Skeletal muscle tissue (tissue), 4 donors: ENCODE results near the gene AGPAT4. TPM values are rescaled to one million over a fixed set of nuclear protein-coding genes. Genes with fewer than 3 reads are reported as not detected.

Source experiments
- H3K27ac ChIP-seq: one replicate; pipeline ENCODE4 v1.7.0; 2013; ENCODE audit warnings: mild to moderate bottlenecking, low read depth, low read length, inconsistent platforms
- H3K27me3 ChIP-seq, 3 donors: one replicate each; pipeline ENCODE4 v1.7.0; 2013; ENCODE audit warnings: low read length in 3 of 3; ENCODE audit not compliant: control insufficient read depth in 3 of 3, insufficient read depth in 3 of 3
- H3K36me3 ChIP-seq, 3 donors: one replicate each; pipeline ENCODE4 v1.7.0; 2013; ENCODE audit warnings: low read length in 3 of 3; ENCODE audit not compliant: control insufficient read depth in 3 of 3, insufficient read depth in 3 of 3
- H3K4me1 ChIP-seq, 3 donors: one replicate each; pipeline ENCODE4 v1.7.0; 2013; ENCODE audit warnings: low read length in 3 of 3, mild to moderate bottlenecking in 3 of 3; ENCODE audit not compliant: control insufficient read depth in 3 of 3, insufficient read depth in 3 of 3
- H3K4me3 ChIP-seq, 3 donors: one replicate each; pipeline ENCODE4 v1.7.0; 2013; ENCODE audit warnings: low read length in 3 of 3
- H3K9ac ChIP-seq, 3 donors: one replicate each; pipeline ENCODE4 v1.7.0; 2013; ENCODE audit warnings: low read length in 3 of 3, mild to moderate bottlenecking in 3 of 3, moderate library complexity in 2 of 3, low read depth in 1 of 3
- H3K9me3 ChIP-seq, 3 donors: one replicate each; pipeline ENCODE4 v1.7.0; 2013; ENCODE audit warnings: low read length in 3 of 3; ENCODE audit not compliant: control insufficient read depth in 3 of 3
- total RNA-seq: library from RNA; depleted of rRNA; stranded (reverse); fragments of >200 nt; gene quantifications from one replicate; pipeline ENCODE4 v1.2.3, GENCODE V29; 2014
- donor health status: Osteomylitis.

The AGPAT4 gene
- total RNA-seq, 1 donor from 2014 or later = 18.3 TPM

DNA sequence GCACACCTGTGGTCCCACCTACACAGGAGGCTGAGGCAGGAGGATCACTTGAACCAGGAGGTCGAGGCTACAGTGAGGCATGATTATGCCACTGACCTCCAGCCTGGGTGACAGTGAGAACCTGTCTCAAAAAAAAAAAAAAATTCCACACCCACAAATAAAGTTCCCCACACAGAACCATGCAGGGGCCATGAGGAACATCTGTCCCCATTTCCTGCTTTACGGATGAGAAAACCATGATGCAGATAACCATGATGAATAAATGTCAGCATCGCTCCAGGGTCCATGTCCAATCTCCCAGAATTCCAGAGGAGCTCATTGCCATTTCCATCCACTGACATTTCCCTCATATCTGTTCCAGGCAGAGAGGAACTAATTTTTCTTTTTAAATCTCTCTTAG is 16.9 kb upstream of the AGPAT4 start:
- Histone ChIP-seq H3K4me1 (no peaks in the 10 kb centered on the region), H3K27ac (no peak overlapping the region), H3K27me3 (no peaks in the 10 kb centered on the region)

DNA sequence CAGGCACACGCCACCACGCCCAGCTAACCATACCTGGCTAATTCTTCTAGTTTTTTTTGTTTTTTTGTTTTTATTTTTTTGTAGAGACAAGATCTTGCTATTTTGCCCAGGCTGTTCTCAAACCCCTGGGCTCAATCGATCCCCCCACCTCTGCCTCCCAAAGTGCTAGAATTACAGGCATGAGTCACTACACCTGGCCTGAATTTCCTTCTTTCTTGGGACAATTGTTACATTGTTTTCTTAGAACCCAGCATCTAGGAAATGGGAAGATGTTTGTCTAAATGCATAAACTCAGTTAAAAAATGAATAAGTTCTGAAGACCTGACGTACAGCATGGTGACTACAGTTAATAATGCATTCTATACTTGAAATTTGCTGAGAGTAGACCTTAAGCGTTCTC is 10.8 kb upstream of the AGPAT4 start:
- no peak overlapping the region for H3K27ac ChIP-seq
- H3K9ac ChIP-seq = no peak overlapping the region
- H3K27me3 ChIP-seq = no peaks in the 10 kb centered on the region
- no peaks in the 10 kb centered on the region for H3K4me1 ChIP-seq
- no peak overlapping the region for H3K4me3 ChIP-seq
- H3K9me3 ChIP-seq = no peaks in the 10 kb centered on the region
- H3K36me3 ChIP-seq = no peaks in the 10 kb centered on the region

More for the DNA sequence above, 16.9 kb upstream of the AGPAT4 start:
- Histone ChIP-seq H3K9me3 (no peaks in the 10 kb centered on the region), H3K9ac (no peak overlapping the region), H3K4me3 (no peak overlapping the region), H3K36me3 (no peaks in the 10 kb centered on the region)

- H3K9me3 ChIP-seq = no peaks in the 10 kb centered on the region
- no peaks in the 10 kb centered on the region for H3K4me1 ChIP-seq
- H3K27ac ChIP-seq = no peak overlapping the region
- peaks cover 0 to 2% (median 0%) of the 10 kb centered on the region in 3 donors for H3K27me3 ChIP-seq
- H3K4me3 ChIP-seq = no peak overlapping the region
- H3K36me3 ChIP-seq = no peaks in the 10 kb centered on the region
- no peak overlapping the region for H3K9ac ChIP-seq
Observed at GRCh38 chr6:161281092-161281491, 7.2 kb upstream of the AGPAT4 start.

- Histone ChIP-seq H3K4me3 (no peak overlapping the region), H3K9ac (no peak overlapping the region), H3K36me3 (no peaks in the 10 kb centered on the region), H3K4me1 (no peaks in the 10 kb centered on the region), H3K27ac (no peak overlapping the region), H3K27me3 (peaks cover 0 to 7% (median 0%) of the 10 kb centered on the region in 3 donors), H3K9me3 (no peaks in the 10 kb centered on the region)
Observed at GRCh38 chr6:161279677-161280415, 6.0 kb upstream of the AGPAT4 start.

- H3K27ac ChIP-seq = no peak overlapping the region
- no peaks in the 10 kb centered on the region for H3K9me3 ChIP-seq
- no peaks in the 10 kb centered on the region for H3K36me3 ChIP-seq
- peaks cover 0 to 7% (median 5%) of the 10 kb centered on the region in 3 donors for H3K4me1 ChIP-seq
- H3K4me3 ChIP-seq = no peak overlapping the region
- no peak overlapping the region for H3K9ac ChIP-seq
- peaks cover 0 to 12% (median 8%) of the 10 kb centered on the region in 3 donors for H3K27me3 ChIP-seq
Observed at GRCh38 chr6:161276605-161277155, 2.8 kb upstream of the AGPAT4 start.

DNA sequence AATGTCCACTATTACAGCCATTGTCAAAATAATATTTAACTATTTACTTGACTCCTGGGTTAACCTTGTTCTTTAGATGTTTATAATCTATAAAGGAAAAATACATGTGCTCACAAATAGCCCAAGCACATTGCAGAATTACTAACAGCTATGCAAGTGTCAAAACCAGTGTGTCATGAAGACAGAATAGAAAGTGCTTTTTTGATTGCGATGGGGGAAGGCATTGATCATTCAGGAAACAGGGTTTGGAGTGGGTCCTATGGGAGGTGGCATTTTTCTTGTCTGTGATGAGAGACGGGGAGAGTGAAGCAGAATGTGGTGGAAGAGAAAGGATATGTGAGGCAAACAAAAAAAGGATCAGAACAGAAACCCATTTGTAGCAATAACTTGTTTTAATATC is 1.0 kb upstream of the AGPAT4 start:
- Histone ChIP-seq H3K4me3 (no peak overlapping the region), H3K27ac (no peak overlapping the region), H3K9me3 (no peaks in the 10 kb centered on the region), H3K4me1 (peaks cover 0 to 7% (median 5%) of the 10 kb centered on the region in 3 donors), H3K9ac (no peak overlapping the region), H3K27me3 (peaks cover 0 to 12% (median 8%) of the 10 kb centered on the region in 3 donors), H3K36me3 (no peaks in the 10 kb centered on the region)

- H3K27me3 ChIP-seq = peaks cover 0 to 12% (median 8%) of the 10 kb centered on the region in 3 donors
Observed at GRCh38 chr6:161274488-161274858, 612 bp upstream of the AGPAT4 start.

DNA sequence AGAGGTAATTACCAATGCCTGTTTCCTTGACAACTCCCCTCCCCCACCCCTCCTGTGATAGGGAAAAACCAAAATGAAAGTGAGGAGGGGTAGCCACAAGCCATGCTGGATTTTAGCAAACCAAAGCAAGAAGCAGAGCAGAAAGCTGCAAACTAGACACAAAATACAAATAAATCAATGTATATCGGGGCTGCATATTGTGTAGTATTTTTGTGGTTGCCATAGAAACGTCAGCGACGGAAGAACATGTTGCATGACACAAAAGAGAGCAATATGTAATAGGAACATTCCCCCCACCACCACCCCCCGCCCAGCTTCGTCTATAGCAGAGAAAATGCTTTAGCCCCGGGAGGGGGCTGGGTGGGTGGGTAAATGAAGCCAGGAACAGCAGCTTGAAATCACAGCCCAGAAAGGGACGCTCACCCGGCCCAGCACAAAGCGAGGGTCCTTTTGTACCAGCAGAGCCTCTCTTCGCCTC is 548 bp downstream of the AGPAT4 start:
- no peaks in the 10 kb centered on the region for H3K36me3 ChIP-seq
- H3K9me3 ChIP-seq = no peaks in the 10 kb centered on the region
- H3K4me1 ChIP-seq = peaks cover 0 to 7% (median 5%) of the 10 kb centered on the region in 3 donors
- no peak overlapping the region for H3K27ac ChIP-seq
- peak overlapping the region; percentile 54 to 83 (median 68) for H3K4me3 ChIP-seq
- H3K27me3 ChIP-seq = peaks cover 0 to 12% (median 8%) of the 10 kb centered on the region in 3 donors
- peak overlapping the region in 1 of 3 donors; percentile 7 for H3K9ac ChIP-seq

More at GRCh38 chr6:161274488-161274858, 612 bp upstream of the AGPAT4 start:
- Histone ChIP-seq H3K36me3 (no peaks in the 10 kb centered on the region), H3K27ac (peak overlapping the region; percentile 5), H3K4me3 (peak overlapping the region; percentile 54 to 83 (median 70)), H3K4me1 (peaks cover 0 to 7% (median 5%) of the 10 kb centered on the region in 3 donors), H3K9me3 (no peaks in the 10 kb centered on the region), H3K9ac (peak overlapping the region; percentile 24 to 68 (median 44))

DNA sequence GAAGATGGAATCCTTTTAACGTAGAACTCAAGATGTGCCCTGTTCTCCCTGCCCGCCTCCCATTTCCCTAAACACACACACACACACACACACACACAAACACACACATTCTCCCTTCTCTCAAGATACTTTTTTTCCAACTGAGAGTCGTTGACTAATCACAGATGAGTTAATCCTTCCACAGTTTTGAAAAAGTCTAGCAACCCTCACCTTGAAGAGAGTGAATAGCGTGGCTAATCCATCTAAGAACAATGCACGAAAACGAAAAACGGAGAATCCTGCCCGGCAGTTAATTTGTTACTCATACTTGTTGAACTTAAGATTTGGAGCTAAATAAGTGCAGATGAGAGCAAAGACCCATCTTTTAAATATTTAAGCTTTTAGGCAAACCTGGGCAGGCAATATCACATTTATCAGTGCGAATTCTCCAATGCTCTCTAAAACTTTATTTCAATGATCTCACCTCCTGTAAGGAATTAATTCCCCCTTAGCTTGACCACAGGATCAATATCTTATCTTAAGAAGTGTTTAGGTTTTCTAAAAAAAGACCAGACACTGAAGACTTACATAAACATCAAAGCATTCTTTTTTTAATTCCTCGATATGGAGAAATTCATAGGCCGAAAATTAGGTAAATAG is 1.1 kb downstream of the AGPAT4 start:
- Histone ChIP-seq H3K27me3 (peaks cover 0 to 12% (median 8%) of the 10 kb centered on the region in 3 donors), H3K9ac (no peak overlapping the region), H3K27ac (no peak overlapping the region), H3K4me3 (peak overlapping the region; percentile 54 to 83 (median 68)), H3K36me3 (no peaks in the 10 kb centered on the region), H3K4me1 (peaks cover 0 to 7% (median 5%) of the 10 kb centered on the region in 3 donors), H3K9me3 (no peaks in the 10 kb centered on the region)
